Measurements from ENCODE around the gene COPZ1. TPM values are rescaled to one million over a fixed set of nuclear protein-coding genes. Genes with fewer than 3 reads are reported as not detected.

The COPZ1 gene
- total RNA-seq, 1 donor from 2014 or later = 219 TPM

DNA sequence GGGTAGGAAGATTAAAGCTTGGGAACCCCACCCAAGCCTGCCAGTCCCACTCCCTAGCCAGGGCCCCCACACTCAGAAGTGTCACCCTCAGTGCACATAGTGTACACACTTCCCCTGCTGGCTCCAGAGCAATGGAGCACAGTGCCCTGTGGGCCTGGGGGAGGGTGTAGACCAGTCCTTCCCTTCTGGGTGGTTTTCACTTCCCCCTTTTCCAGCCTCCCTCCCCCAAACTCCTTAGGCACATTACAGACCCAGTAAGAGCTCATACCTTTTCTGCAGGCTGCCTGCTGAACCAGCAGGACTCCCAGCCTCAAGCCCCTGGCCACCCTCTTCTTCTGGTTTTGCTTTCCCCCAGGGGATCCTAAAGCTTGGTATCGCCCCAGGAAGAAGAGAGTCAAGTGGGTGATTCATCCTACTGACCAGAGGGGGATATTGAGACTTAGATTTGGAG is 59.7 kb downstream of the COPZ1 start, which contains the start of gene ZNF385A:
Gene ZNF385A (minus strand): TSS at position 143 of the 451 bp plus-strand sequence. CDS start 219 bp downstream, outside the sequence.
- Mint-ChIP-seq H3K27me3 (ENCODE audit: insufficient read depth, low read depth) (no peaks in the 10 kb centered on the region), H3K9me3 (no peaks in the 10 kb centered on the region), H3K27ac (peak within 1 kb of the TSS; percentile 44), H3K4me3 (peak within 1 kb of the TSS; percentile 54), H3K4me1 (peaks cover 65% of the 10 kb centered on the region), H3K36me3 (peaks cover 3% of the 10 kb centered on the region)
- H3K79me2 ChIP-seq (ENCODE audit: low read depth) = peaks cover 24% of the 10 kb centered on the region
- no peak for TF ChIP-seq EZH2 (IDR thresholded peaks at IDR 0.05)
- TF ChIP-seq EZH2phosphoT487 (IDR thresholded peaks at IDR 0.05) = no peak
- TF ChIP-seq, protein P1, sequence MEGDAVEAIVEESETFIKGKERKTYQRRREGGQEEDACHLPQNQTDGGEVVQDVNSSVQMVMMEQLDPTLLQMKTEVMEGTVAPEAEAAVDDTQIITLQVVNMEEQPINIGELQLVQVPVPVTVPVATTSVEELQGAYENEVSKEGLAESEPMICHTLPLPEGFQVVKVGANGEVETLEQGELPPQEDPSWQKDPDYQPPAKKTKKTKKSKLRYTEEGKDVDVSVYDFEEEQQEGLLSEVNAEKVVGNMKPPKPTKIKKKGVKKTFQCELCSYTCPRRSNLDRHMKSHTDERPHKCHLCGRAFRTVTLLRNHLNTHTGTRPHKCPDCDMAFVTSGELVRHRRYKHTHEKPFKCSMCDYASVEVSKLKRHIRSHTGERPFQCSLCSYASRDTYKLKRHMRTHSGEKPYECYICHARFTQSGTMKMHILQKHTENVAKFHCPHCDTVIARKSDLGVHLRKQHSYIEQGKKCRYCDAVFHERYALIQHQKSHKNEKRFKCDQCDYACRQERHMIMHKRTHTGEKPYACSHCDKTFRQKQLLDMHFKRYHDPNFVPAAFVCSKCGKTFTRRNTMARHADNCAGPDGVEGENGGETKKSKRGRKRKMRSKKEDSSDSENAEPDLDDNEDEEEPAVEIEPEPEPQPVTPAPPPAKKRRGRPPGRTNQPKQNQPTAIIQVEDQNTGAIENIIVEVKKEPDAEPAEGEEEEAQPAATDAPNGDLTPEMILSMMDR (IDR thresholded peaks at IDR 0.05) = no peak
- H3K4me3 ChIP-seq = peak within 1 kb of the TSS; percentile 36
- peaks cover 58% of the 10 kb centered on the region for H4K20me1 ChIP-seq (ENCODE audit: low read depth)
- no peak within 1 kb of the TSS for H3K9ac ChIP-seq
- peaks cover 58% of the 10 kb centered on the region for H3K4me1 ChIP-seq
- peak within 1 kb of the TSS; percentile 85 for H3K4me2 ChIP-seq
- no peak within 1 kb of the TSS for H2AFZ ChIP-seq (replicated peaks)
- no peaks in the 10 kb centered on the region for H3K27me3 ChIP-seq
- no peak within 1 kb of the TSS for H3K27ac ChIP-seq
- DNase-seq (ENCODE audit: low spot score) = no peak
- H3F3A ChIP-seq (ENCODE audit: low read depth) = peaks cover 60% of the 10 kb centered on the region
- no peaks in the 10 kb centered on the region for H3K36me3 ChIP-seq
- H3K9me3 ChIP-seq (ENCODE audit: low read depth) = no peaks in the 10 kb centered on the region

DNA sequence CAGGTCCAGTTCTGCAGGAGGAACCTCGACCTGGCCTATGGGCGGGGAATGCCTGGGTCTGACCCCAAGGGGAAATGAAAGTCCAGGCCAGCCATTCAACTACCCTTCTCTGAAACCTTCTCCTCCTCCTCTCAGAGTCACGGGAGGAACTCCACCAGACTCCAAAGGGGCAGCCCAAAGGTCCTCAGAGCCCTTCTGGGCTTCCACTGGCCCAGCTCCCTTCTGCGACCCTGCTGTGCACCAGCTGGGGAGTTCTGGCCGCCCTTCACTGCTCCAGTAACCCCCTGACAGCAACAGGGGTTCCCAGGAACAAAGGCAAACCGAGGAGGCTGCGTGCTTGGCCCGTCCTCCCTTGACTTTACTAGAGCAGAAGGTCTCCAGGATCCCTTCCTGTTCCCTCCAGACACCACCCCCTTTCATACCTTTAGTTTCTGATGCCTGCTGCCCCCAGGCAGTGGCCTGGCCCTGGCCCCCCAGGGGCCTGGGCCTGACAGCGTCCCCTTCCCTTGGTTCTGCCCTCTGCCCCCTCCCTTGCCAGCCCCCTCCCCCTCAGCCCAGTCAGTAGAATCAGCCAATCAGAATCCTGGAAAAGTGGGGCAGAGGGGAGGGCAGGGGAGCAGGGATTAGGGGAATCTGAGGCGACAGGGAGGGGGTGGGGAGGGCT is 60.5 kb downstream of the COPZ1 start:
- H3K27me3 ChIP-seq = no peaks in the 10 kb centered on the region
- DNase-seq (ENCODE audit: low spot score) = peak; percentile 68
- H3F3A ChIP-seq (ENCODE audit: low read depth) = peaks cover 60% of the 10 kb centered on the region
- no peaks in the 10 kb centered on the region for H3K36me3 ChIP-seq
- Mint-ChIP-seq H3K27ac (no peak overlapping the region), H3K9me3 (no peaks in the 10 kb centered on the region), H3K36me3 (peaks cover 3% of the 10 kb centered on the region), H3K27me3 (ENCODE audit: insufficient read depth, low read depth) (no peaks in the 10 kb centered on the region), H3K4me1 (peaks cover 65% of the 10 kb centered on the region), H3K4me3 (peak overlapping the region; percentile 22)
- no peak overlapping the region for H3K27ac ChIP-seq
- H2AFZ ChIP-seq (replicated peaks) = no peak overlapping the region
- H3K4me1 ChIP-seq = peaks cover 65% of the 10 kb centered on the region
- peaks cover 52% of the 10 kb centered on the region for H4K20me1 ChIP-seq (ENCODE audit: low read depth)
- H3K4me2 ChIP-seq = peak overlapping the region; percentile 85
- H3K9me3 ChIP-seq (ENCODE audit: low read depth) = no peaks in the 10 kb centered on the region
- H3K4me3 ChIP-seq = peak overlapping the region; percentile 36
- peaks cover 29% of the 10 kb centered on the region for H3K79me2 ChIP-seq (ENCODE audit: low read depth)
- no peak overlapping the region for H3K9ac ChIP-seq
- TF ChIP-seq, protein P1 (IDR thresholded peaks at IDR 0.05) = no peak
- no peak for TF ChIP-seq EZH2phosphoT487 (IDR thresholded peaks at IDR 0.05)
- no peak for TF ChIP-seq EZH2 (IDR thresholded peaks at IDR 0.05)

DNA sequence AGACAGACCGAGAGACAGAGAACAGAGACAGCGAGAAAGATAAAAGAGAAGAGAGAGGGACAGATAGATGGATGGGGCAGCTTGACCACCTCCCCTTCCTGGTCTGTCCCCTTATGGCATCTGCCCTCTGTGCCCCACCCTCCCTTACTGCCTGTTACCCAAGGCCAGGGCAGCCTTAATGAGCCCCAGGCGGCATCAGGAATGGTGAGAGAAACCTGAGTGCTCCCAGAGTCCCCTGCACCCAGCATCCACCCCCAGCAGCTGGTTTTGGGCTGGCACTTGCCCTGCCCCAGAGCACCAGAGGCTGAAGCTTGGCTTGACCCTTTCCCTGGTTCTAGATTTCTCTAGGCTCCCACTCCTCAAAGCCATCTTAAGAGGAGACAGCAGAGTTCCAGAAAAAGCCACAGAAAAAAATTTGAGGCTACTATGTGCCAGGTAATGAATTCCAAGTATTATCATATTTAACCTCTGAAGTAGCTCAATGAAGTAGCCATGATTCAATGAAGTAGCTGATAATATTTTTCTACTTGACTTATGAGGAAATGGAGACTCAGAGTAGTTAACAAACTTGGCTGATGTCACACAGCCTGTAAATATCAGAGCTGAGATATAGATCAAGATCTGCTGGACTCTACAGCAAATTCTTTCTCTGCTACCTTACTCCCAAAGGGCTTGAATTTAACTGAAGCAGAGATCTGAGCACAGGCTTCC is 61.6 kb downstream of the COPZ1 start:
- no peak for TF ChIP-seq EZH2 (IDR thresholded peaks at IDR 0.05)
- TF ChIP-seq EZH2phosphoT487 (IDR thresholded peaks at IDR 0.05) = no peak
- TF ChIP-seq, protein P1 (IDR thresholded peaks at IDR 0.05) = no peak
- H3K4me1 Mint-ChIP-seq = peaks cover 65% of the 10 kb centered on the region
- H3K4me2 ChIP-seq = peak overlapping the region; percentile 85
- H3K27ac ChIP-seq = peak overlapping the region; percentile 5
- no peak overlapping the region for H3K9ac ChIP-seq
- peaks cover 58% of the 10 kb centered on the region for H3F3A ChIP-seq (ENCODE audit: low read depth)
- peaks cover 3% of the 10 kb centered on the region for H3K36me3 Mint-ChIP-seq
- H3K4me3 ChIP-seq = no peak overlapping the region
- H3K9me3 Mint-ChIP-seq = no peaks in the 10 kb centered on the region
- peak overlapping the region; percentile 20 for H3K27ac Mint-ChIP-seq
- H3K4me3 Mint-ChIP-seq = peak overlapping the region; percentile 4
- no peaks in the 10 kb centered on the region for H3K27me3 Mint-ChIP-seq (ENCODE audit: insufficient read depth, low read depth)
- H2AFZ ChIP-seq (replicated peaks) = no peak overlapping the region
- no peaks in the 10 kb centered on the region for H3K9me3 ChIP-seq (ENCODE audit: low read depth)
- peaks cover 66% of the 10 kb centered on the region for H3K4me1 ChIP-seq
- DNase-seq (ENCODE audit: low spot score) = no peak
- H3K27me3 ChIP-seq = no peaks in the 10 kb centered on the region
- H3K79me2 ChIP-seq (ENCODE audit: low read depth) = peaks cover 29% of the 10 kb centered on the region
- H4K20me1 ChIP-seq (ENCODE audit: low read depth) = peaks cover 45% of the 10 kb centered on the region
- no peaks in the 10 kb centered on the region for H3K36me3 ChIP-seq
